Vagina (tissue), 2 donors: ENCODE results near the gene NAA38.

Source experiments
- POLR2A ChIP-seq, 2 donors: fragments of 450-650 bp; IDR thresholded peaks; one replicate each; pipeline ENCODE4 v1.6.1; 2017; ENCODE audit warnings: antibody characterized with exemption in 2 of 2, mild to moderate bottlenecking in 2 of 2, moderate library complexity in 2 of 2
- POLR2AphosphoS5 ChIP-seq, 2 donors: sonication (generic); formaldehyde crosslinking; IDR thresholded peaks; one replicate each; pipeline ENCODE4 v1.9.0; 2017; ENCODE audit warnings: antibody characterized with exemption in 2 of 2, mild to moderate bottlenecking in 2 of 2, low read depth in 1 of 2; ENCODE audit not compliant: insufficient read depth in 1 of 2
- TF ChIP-seq, protein P1 (sequence below), 3 experiments: fragments of 450-650 bp in 2 of 3; fragments of 200-600 bp in 1 of 3; sonication (generic) in 1 of 3; IDR thresholded peaks; one replicate each; pipeline ENCODE4 v1.5.1; 2017 to 2019; ENCODE audit warnings: antibody characterized with exemption in 3 of 3, mild to moderate bottlenecking in 2 of 3, moderate library complexity in 2 of 3

DNA sequence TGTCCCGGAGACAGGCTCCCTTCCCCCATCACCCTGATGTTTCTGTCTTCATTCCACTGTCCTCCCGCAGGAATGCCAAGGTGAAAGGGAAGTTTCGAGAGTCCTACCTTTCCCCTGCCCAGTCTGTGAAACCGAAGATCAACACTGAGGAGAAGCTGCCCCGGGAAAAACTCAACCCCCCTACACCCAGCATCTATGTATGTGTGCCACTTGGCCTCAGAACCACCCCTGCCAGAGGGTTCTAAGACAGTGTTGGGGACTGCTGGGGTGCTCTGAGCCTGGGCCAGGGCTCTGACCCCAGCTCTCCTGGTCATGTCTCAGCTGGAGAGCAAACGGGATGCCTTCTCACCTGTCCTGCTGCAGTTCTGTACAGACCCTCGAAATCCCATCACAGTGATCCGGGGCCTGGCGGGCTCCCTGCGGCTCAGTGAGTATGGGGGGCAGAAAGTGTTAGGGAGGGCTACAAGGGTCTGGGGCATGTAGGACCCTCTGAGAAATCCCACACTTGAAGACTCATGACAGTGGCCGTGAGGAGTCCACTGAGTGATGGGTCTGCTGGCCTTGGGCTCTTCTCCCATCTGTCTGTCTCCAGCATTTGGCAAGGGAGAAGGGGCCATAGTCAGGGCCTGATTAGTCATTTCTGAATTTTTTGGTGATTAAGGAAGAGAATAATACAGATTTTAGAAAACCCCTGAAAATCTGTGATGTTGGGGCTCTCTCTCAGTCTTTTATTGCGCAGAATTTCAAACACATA, 7.4 kb downstream of the NAA38 start:
- TF ChIP-seq, protein P1, sequence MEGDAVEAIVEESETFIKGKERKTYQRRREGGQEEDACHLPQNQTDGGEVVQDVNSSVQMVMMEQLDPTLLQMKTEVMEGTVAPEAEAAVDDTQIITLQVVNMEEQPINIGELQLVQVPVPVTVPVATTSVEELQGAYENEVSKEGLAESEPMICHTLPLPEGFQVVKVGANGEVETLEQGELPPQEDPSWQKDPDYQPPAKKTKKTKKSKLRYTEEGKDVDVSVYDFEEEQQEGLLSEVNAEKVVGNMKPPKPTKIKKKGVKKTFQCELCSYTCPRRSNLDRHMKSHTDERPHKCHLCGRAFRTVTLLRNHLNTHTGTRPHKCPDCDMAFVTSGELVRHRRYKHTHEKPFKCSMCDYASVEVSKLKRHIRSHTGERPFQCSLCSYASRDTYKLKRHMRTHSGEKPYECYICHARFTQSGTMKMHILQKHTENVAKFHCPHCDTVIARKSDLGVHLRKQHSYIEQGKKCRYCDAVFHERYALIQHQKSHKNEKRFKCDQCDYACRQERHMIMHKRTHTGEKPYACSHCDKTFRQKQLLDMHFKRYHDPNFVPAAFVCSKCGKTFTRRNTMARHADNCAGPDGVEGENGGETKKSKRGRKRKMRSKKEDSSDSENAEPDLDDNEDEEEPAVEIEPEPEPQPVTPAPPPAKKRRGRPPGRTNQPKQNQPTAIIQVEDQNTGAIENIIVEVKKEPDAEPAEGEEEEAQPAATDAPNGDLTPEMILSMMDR (IDR thresholded peaks at IDR 0.05), result no peak
- TF ChIP-seq POLR2AphosphoS5 (IDR thresholded peaks at IDR 0.05; ENCODE audit: insufficient read depth in 1 of 2, low read depth in 1 of 2), result no peak
- no peak for TF ChIP-seq POLR2A (IDR thresholded peaks at IDR 0.05)
